Activated CD4-positive, alpha-beta memory T cell treated with anti-CD3 and anti-CD28 coated beads, Interleukin-2, amount 10 ng/mL, durations not matched to agents 7 days and 5 days (primary cell): ENCODE data around the gene ZNF791. TPM values are rescaled to one million over a fixed set of nuclear protein-coding genes. Genes with fewer than 3 reads are reported as not detected.
"Not testable (repeated sequence)": the region's sequence is repeated elsewhere in the genome, so short reads cannot be mapped to it uniquely, and the experiment has no call there.

Source experiments
- CTCF ChIA-PET: fragments of 350-600 bp; sonication (Branson Sonifier 250); formaldehyde crosslinking; loops from one replicate; lab custom pipeline; 2021; ENCODE audit warnings: antibody characterized with exemption, inconsistent platforms; lab: Charles Lee
- POLR2A ChIA-PET: fragments of 350-600 bp; sonication (Branson Sonifier 250); formaldehyde crosslinking; loops from one replicate; lab custom pipeline; 2021; ENCODE audit warnings: antibody characterized with exemption; lab: Charles Lee
- DNase-seq: peaks from one replicate; pipeline ENCODE4 v3.0.0-alpha.2; 2020
- H3K27ac Mint-ChIP-seq: one replicate; pipeline ENCODE4 v1.8.0; 2021; ENCODE audit warnings: mild to moderate bottlenecking, mixed read lengths
- H3K27me3 Mint-ChIP-seq: one replicate; pipeline ENCODE4 v1.8.0; 2021; ENCODE audit warnings: mixed read lengths
- H3K36me3 Mint-ChIP-seq: one replicate; pipeline ENCODE4 v1.8.0; 2021; ENCODE audit warnings: low read depth, mixed read lengths
- H3K4me1 Mint-ChIP-seq: one replicate; pipeline ENCODE4 v1.8.0; 2021; ENCODE audit warnings: mixed read lengths
- H3K4me3 Mint-ChIP-seq: one replicate; pipeline ENCODE4 v1.8.0; 2021; ENCODE audit warnings: mild to moderate bottlenecking, mixed read lengths
- H3K9me3 Mint-ChIP-seq: one replicate; pipeline ENCODE4 v1.8.0; 2021; ENCODE audit warnings: mixed read lengths
- total RNA-seq, 2 experiments: library from RNA; stranded (reverse); gene quantifications; one replicate each; pipeline ENCODE4 v1.2.3, GENCODE V29; 2021

The ZNF791 gene
- total RNA-seq, 2 experiments from 2014 or later: 39.9 to 44.3 TPM

DNA sequence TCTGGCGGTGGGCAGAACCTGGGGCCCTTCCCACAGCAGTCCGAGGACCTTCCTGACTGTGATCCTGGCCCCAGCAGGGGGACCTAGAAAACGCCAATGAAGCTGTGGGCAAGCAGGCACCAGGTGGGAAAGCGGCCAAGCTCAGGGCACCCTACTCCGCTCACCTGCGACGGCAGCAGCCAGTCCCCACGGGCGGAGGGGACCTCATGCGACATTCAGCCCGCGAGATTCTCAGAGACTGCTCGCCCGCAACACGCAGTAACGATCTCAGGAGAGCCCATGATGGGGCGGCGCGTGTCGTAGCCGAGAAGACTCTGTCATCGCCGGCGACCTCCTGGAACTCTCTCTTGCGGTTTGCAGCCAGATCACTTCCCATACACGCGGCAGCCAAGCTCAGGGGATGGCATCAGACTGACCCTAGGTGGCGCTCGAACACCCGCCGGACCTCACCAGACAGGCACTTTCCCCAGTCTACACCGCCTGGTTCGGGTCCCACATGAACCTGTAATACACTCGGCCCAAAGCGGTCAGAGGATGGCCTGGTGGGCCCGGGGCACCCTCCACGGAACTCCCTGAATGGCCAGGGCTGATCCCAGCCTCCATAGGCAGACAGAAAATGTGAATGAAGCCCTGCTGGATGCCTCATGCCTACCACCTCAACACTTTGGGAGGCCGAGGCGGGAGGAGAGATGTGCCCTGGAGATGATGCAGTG lies 29.3 kb downstream of the ZNF791 start:
- peaks cover 33% of the 10 kb centered on the region for H3K36me3 Mint-ChIP-seq
- ChIA-PET POLR2A (interaction anchor here (1.0 to 1.6 kb wide), 4 partner anchors 26 to 56 kb away, joined by 4 to 13 read pairs (median 8); partner anchors contain the start of genes FBXW9, MAN2B1, WDR83 and ZNF490), CTCF (interaction anchor here (0.5 to 1.7 kb wide), 17 partner anchors 9 to 73 kb away, joined by 3 to 11 read pairs (median 5); partner anchors contain the start of genes ZNF490 and ZNF791)
- H3K4me1 Mint-ChIP-seq: peaks cover 15% of the 10 kb centered on the region
- no peaks in the 10 kb centered on the region for H3K27me3 Mint-ChIP-seq
- H3K27ac Mint-ChIP-seq: peak overlapping the region; percentile 33
- DNase-seq: peak; percentile 87
- peaks cover 5% of the 10 kb centered on the region for H3K9me3 Mint-ChIP-seq
- H3K4me3 Mint-ChIP-seq: peak overlapping the region; percentile 58

DNA sequence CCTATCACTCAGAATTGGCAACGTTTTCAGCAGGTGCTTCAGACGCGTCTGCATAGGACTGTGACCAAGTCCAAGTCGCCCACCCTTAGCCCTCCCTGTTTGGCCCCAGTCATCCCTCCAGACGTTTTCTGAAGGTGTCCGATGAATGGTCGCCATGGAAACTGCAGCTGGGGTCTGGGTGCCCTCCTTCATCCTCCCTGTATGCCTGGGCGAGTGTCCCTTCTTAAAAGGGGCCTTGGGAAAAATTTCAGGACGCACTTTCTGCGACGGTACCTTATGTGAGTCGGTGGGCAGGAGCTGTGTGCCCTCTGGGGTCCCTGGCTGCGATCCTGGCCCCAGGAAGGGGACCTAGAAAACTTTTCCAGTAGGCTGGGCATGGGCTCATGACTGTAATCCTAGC lies 30.7 kb downstream of the ZNF791 start:
- no peak overlapping the region for H3K4me3 Mint-ChIP-seq
- DNase-seq: no peak
- CTCF ChIA-PET: interaction anchor here (0.6 kb wide), 1 partner anchor 1094 kb away, joined by 4 read pairs; no protein-coding TSS in a partner anchor
- peaks cover 13% of the 10 kb centered on the region for H3K4me1 Mint-ChIP-seq
- POLR2A ChIA-PET: interaction anchor here (1.2 kb wide), 1 partner anchor 40 kb away, joined by 3 read pairs; the partner anchor contains the start of gene DHPS
- peaks cover 3% of the 10 kb centered on the region for H3K9me3 Mint-ChIP-seq
- peaks cover 32% of the 10 kb centered on the region for H3K36me3 Mint-ChIP-seq
- no peaks in the 10 kb centered on the region for H3K27me3 Mint-ChIP-seq
- no peak overlapping the region for H3K27ac Mint-ChIP-seq

DNA sequence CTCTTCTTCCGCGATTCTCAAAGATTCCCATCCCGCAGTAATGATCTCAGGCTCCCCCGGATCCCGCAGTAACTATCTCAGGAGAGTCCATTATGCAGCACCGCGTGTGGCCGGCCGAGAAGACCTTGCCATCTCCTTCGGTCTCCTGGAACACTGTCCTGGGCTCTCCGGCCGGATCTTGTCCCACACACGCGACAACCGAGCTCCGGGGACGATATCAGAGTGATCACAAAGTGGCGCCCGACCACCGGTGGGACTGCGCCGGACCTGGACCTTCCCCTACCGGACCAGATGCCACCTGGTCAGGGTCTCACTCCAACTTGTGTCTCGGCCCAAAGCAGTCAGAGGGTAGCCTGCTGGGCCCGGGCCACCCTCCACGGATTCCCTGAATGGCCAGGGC lies 31.8 kb downstream of the ZNF791 start:
- no peak overlapping the region for H3K27ac Mint-ChIP-seq
- DNase-seq: no peak
- H3K4me3 Mint-ChIP-seq: no peak overlapping the region
- CTCF ChIA-PET: no interaction called here
- peaks cover 20% of the 10 kb centered on the region for H3K4me1 Mint-ChIP-seq
- POLR2A ChIA-PET: interaction anchor here (1.2 kb wide), 1 partner anchor 39 kb away, joined by 3 read pairs; the partner anchor contains the start of gene DHPS
- peaks cover 32% of the 10 kb centered on the region for H3K36me3 Mint-ChIP-seq
- H3K27me3 Mint-ChIP-seq: no peaks in the 10 kb centered on the region
- H3K9me3 Mint-ChIP-seq: no peaks in the 10 kb centered on the region

DNA sequence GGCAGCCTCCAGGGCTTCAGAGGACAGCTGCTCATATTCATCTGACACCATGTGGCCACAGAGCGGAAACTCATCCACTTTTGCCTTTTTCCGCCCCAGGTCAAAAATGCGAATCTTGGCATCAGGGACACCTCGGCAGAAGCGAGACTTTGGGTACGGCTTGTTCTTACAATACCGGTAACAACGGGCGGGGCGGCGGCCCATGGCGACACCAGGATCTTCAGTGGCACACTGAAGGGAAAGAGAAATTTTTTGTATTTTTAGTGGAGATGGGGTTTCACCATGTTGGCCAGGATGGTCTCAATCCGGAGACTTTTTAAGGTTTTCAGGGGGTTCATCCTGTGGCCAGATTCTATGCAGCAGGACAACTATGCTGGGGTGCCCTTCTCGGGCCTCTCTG lies 33.0 kb downstream of the ZNF791 start:
- H3K4me3 Mint-ChIP-seq, H3K27me3 Mint-ChIP-seq, CTCF ChIA-PET, H3K27ac Mint-ChIP-seq, POLR2A ChIA-PET, DNase-seq, H3K9me3 Mint-ChIP-seq: not testable (repeated sequence)
- peaks cover 21% of the 10 kb centered on the region for H3K4me1 Mint-ChIP-seq
- peaks cover 38% of the 10 kb centered on the region for H3K36me3 Mint-ChIP-seq

DNA sequence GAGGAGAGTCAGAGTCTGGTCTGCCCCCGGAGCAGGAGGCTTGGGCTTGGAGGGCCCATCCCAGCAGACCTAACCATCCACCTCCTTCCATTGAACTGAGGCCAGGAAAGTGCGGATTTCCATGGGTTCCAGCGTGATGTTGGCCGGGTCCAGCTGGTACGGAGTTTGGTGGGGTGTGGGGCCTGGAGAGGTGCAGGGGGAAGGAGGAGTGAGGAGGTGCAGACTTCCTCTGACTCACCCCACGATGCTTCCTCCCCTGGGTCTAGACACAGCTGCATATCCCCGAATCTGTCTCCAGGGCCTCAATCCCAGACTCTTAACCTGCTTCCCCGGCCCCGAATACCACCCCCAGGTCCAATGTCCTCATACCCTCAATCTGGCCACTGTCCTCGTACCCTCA lies 35.8 kb downstream of the ZNF791 start:
- POLR2A ChIA-PET: interaction anchor here (1.3 to 1.5 kb wide), 2 partner anchors 19 to 42 kb away, joined by 3 to 4 read pairs; no protein-coding TSS in a partner anchor
- H3K27me3 Mint-ChIP-seq: no peaks in the 10 kb centered on the region
- H3K4me1 Mint-ChIP-seq: peaks cover 9% of the 10 kb centered on the region
- DNase-seq: no peak
- no peak overlapping the region for H3K27ac Mint-ChIP-seq
- H3K4me3 Mint-ChIP-seq: no peak overlapping the region
- H3K9me3 Mint-ChIP-seq: no peaks in the 10 kb centered on the region
- peaks cover 51% of the 10 kb centered on the region for H3K36me3 Mint-ChIP-seq
- CTCF ChIA-PET: interaction anchor here (1.1 kb wide), 1 partner anchor 36 kb away, joined by 3 read pairs; the partner anchor contains the start of genes ZNF490 and ZNF791

DNA sequence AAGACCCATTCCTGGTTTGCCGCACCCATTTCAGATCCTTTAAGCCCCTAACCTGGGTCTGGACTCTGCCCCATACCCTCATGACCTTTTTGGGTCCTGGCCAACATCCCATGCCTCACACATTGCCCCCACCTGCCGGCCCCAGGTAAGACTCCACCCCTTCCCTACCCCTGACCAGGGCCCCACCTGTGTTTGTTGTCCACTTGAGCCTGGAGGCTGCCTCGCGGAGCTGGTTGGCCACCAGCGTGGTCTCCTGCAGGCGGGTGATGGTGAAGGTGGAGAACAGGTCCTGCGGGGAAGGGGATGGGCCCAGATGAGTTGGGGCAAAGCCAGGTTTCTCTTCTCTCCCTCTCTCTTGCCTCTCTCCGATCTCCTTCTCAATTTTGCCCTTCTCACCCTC lies 36.3 kb downstream of the ZNF791 start:
- H3K4me1 Mint-ChIP-seq: peaks cover 9% of the 10 kb centered on the region
- peaks cover 55% of the 10 kb centered on the region for H3K36me3 Mint-ChIP-seq
- DNase-seq: no peak
- ChIA-PET CTCF (interaction anchor here (1.1 kb wide), 1 partner anchor 37 kb away, joined by 3 read pairs; the partner anchor contains the start of genes ZNF490 and ZNF791), POLR2A (interaction anchor here (1.3 to 1.5 kb wide), 2 partner anchors 19 to 43 kb away, joined by 3 to 4 read pairs; no protein-coding TSS in a partner anchor)
- no peaks in the 10 kb centered on the region for H3K9me3 Mint-ChIP-seq
- H3K4me3 Mint-ChIP-seq: no peak overlapping the region
- H3K27me3 Mint-ChIP-seq: no peaks in the 10 kb centered on the region
- no peak overlapping the region for H3K27ac Mint-ChIP-seq

DNA sequence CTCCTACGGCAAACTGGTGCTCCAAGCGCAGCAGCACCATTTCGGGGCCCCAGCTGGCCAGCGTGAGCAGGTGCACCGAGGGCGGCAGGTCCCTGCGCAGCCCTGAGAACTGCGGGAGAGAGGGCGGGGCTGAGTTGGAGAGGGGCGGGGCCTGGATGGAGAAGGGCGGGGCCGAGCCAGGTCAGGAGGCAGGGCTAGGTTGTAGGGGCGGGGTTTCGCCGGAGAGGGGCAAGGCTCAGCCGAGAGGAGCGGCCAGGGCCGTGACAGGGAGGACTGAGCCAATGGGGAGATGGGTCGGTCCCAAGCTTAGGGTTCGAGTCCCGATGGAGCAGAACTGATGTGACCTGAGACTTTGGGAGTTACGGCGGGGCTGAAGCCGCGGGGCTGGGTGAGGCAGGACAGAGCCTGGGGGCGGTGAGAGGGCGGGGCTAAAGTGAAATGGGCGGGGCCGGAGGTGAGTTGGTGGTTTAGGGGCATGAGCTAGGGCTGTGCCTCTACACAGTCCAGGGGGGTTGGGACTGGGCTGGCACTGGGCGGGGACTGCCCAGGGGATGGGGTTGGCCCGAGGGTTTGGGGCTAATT lies 36.9 kb downstream of the ZNF791 start:
- Mint-ChIP-seq H3K27me3 (no peaks in the 10 kb centered on the region), H3K9me3 (no peaks in the 10 kb centered on the region), H3K4me1 (peaks cover 9% of the 10 kb centered on the region), H3K36me3 (peaks cover 53% of the 10 kb centered on the region), H3K27ac (no peak overlapping the region), H3K4me3 (no peak overlapping the region)
- ChIA-PET POLR2A (interaction anchor here (1.3 to 1.5 kb wide), 2 partner anchors 18 to 44 kb away, joined by 3 to 4 read pairs; no protein-coding TSS in a partner anchor), CTCF (no interaction called here)
- no peak for DNase-seq

DNA sequence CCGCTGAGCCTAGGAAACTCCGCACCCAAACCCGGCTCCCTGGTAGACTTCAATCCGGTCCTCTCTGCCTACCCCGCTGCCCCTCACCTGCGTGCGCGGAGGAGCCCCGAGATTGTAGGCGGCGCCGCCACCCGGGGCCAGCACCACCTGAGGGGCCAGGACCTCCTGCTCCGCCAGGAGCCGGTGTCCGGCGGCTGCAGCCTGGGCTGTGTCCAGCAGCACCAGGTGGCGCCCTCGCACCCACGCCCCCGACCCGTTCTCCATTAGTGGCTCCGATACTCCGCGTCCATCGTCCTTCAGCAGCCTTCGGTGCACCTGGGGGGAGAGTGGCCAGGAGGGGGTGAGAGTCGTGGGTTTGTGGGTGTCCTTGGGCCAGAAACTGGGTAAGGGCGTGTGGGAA lies 37.4 kb downstream of the ZNF791 start:
- no peak overlapping the region for H3K4me3 Mint-ChIP-seq
- CTCF ChIA-PET: no interaction called here
- H3K9me3 Mint-ChIP-seq: no peaks in the 10 kb centered on the region
- POLR2A ChIA-PET: interaction anchor here (1.5 kb wide), 1 partner anchor 18 kb away, joined by 4 read pairs; no protein-coding TSS in a partner anchor
- H3K36me3 Mint-ChIP-seq: peaks cover 48% of the 10 kb centered on the region
- DNase-seq: no peak
- H3K27ac Mint-ChIP-seq: no peak overlapping the region
- H3K27me3 Mint-ChIP-seq: no peaks in the 10 kb centered on the region
- peaks cover 9% of the 10 kb centered on the region for H3K4me1 Mint-ChIP-seq

DNA sequence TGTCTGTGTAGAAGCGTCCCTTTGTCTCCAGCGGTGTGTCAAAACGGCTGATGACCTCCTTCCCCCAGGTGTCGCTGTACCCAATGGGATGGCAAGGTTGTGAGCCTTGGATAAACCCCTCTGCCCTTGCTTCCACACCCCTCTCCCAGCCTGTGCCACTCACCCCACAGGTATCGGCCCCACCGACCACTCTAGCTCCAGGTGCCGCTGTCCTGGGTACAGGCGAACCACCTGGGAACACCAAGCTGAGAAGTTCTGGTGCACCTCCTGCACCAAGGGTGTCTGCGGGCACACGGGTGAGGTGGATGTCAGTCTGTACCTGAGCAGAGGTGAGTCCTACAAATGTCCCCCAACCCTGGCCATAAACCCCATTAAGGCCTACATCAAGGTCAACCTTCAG lies 39.2 kb downstream of the ZNF791 start:
- no peak overlapping the region for H3K4me3 Mint-ChIP-seq

DNA sequence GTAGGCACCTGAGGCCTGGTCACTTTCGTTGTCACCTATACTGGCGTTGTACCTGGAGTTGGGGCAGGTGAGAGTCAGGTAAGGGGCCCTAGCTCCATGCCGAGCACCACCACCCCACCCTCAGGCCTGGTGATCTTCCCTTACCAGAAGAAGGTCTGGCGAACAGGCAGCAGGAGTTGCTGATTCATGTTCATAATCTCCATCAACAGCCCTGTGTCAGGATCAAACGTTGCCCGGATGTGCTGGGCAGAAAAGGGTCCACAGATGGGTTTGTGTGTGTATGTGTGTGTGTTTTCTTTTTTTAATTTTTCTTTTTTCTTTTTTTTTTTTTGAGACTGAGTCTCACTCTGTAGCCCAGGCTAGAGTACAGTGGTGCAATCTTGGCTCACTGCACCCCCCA lies 41.5 kb downstream of the ZNF791 start:
- no peak for DNase-seq
- H3K4me1 Mint-ChIP-seq: peaks cover 5% of the 10 kb centered on the region
- no peak overlapping the region for H3K27ac Mint-ChIP-seq
- no peaks in the 10 kb centered on the region for H3K9me3 Mint-ChIP-seq
- POLR2A ChIA-PET: interaction anchor here (1.1 kb wide), 1 partner anchor 13 kb away, joined by 3 read pairs; no protein-coding TSS in a partner anchor
- CTCF ChIA-PET: interaction anchor here (0.5 to 1.6 kb wide), 2 partner anchors 12 to 841 kb away, joined by 4 to 7 read pairs; no protein-coding TSS in a partner anchor
- no peaks in the 10 kb centered on the region for H3K27me3 Mint-ChIP-seq
- H3K36me3 Mint-ChIP-seq: peaks cover 57% of the 10 kb centered on the region
- no peak overlapping the region for H3K4me3 Mint-ChIP-seq

More for the DNA sequence above, 39.2 kb downstream of the ZNF791 start:
- Mint-ChIP-seq H3K27me3 (no peaks in the 10 kb centered on the region), H3K36me3 (peaks cover 43% of the 10 kb centered on the region), H3K4me1 (peaks cover 9% of the 10 kb centered on the region), H3K27ac (no peak overlapping the region), H3K9me3 (no peaks in the 10 kb centered on the region)
- ChIA-PET CTCF (interaction anchor here (1.1 kb wide), 1 partner anchor 10 kb away, joined by 3 read pairs; no protein-coding TSS in a partner anchor), POLR2A (no interaction called here)
- DNase-seq: no peak

DNA sequence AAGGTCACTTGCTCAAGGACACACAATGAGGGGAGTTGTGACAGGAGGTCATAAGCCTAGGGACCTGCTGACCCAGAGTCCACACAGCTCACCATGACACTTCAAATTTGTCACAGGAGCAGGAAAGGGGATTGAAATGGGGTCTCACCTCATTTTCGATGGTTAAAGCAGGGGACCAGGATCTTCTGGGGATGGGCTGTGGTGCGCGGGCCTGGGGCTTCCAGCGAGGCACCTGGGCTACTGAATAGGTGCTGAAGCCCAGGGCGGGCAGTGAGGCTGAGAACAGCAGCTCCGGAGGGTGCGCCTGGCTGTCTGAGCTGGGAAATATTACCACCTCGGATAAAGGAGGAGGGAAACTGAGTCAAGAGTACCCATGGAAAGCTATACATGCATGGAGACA lies 44.8 kb downstream of the ZNF791 start:
- Mint-ChIP-seq H3K36me3 (peaks cover 58% of the 10 kb centered on the region), H3K4me3 (no peak overlapping the region), H3K27ac (no peak overlapping the region), H3K9me3 (no peaks in the 10 kb centered on the region), H3K27me3 (no peaks in the 10 kb centered on the region), H3K4me1 (peaks cover 2% of the 10 kb centered on the region)
- POLR2A ChIA-PET: no interaction called here
- CTCF ChIA-PET: interaction anchor here (0.5 kb wide), 1 partner anchor 15 kb away, joined by 3 read pairs; no protein-coding TSS in a partner anchor
- no peak for DNase-seq

DNA sequence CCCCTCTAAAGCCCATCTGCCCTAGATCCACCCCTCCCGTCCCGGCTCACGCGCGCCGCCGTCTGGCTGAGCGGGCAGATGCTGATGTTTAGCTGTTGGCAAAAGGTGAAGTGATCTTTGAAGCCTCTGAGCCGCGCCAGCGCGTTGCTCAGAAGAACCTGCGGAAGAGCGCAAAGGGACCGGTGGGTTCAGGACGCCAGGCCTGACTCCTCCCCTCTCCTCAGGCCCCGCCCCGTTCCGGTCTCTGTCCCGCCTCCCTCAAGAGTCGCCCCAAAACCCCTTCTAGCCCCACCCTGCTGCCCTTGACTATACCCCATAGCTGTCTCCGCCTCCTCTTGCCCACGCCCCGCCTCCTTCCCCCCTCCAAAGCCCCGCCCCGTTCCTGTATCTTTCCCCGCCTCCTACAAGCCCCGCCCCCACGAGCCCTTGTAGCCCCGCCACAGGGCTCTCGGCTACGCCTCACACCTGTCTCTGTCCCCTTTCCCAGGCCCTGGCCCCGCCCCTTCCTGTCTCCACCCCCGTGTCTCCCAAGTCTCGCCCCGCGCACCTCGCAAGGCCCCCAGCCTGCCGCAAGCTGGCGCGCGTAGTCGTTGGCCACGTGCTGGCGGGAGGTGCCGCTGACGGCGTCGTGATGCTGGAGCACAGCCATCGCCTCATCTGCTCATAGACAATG lies 46.3 kb downstream of the ZNF791 start:
- Mint-ChIP-seq H3K27me3 (no peaks in the 10 kb centered on the region), H3K9me3 (no peaks in the 10 kb centered on the region), H3K4me3 (no peak overlapping the region), H3K27ac (no peak overlapping the region), H3K4me1 (peaks cover 2% of the 10 kb centered on the region), H3K36me3 (peaks cover 54% of the 10 kb centered on the region)
- CTCF ChIA-PET: interaction anchor here (0.6 to 0.9 kb wide), 2 partner anchors 17 to 89 kb away, joined by 3 read pairs; no protein-coding TSS in a partner anchor
- DNase-seq: no peak
- POLR2A ChIA-PET: no interaction called here
